ENCODE data around the gene NEURL1B. TPM values are rescaled to one million over a fixed set of nuclear protein-coding genes. Genes with fewer than 3 reads are reported as not detected.

The NEURL1B gene
- polyA plus RNA-seq, 1 of the 3 experiments (the other 2 are of a cell fraction): 2.8 TPM

- H3K36me3 ChIP-seq (replicated peaks in 1 of 2; ENCODE audit: control insufficient read depth in 1 of 2, insufficient read depth in 2 of 2, low read length in 1 of 2): no peaks in the 10 kb centered on the region
- ChIA-PET POLR2A (no interaction called here), CTCF (interaction anchor here (0.7 to 1.5 kb wide), 2 partner anchors 63 to 66 kb away, joined by 3 to 4 read pairs; no protein-coding TSS in a partner anchor)
- H3K4me1 ChIP-seq (ENCODE audit: control insufficient read depth in 1 of 2, insufficient read depth in 2 of 2, low read depth in 1 of 2, low read length in 1 of 2): peaks cover 0 to 3% of the 10 kb centered on the region in 2 experiments; a peak in 1 of 4 replicates
- no peaks in the 10 kb centered on the region for H3K9me3 ChIP-seq
- no peak overlapping the region for H3K9ac ChIP-seq
- no peak overlapping the region for H2AFZ ChIP-seq (ENCODE audit: low read depth)
- no peaks in the 10 kb centered on the region for H3F3A ChIP-seq (replicated peaks; ENCODE audit: insufficient read depth)
- DNase-seq: no peak
- H3K79me2 ChIP-seq (ENCODE audit: insufficient read depth): no peaks in the 10 kb centered on the region
- no peak overlapping the region for H3K27ac ChIP-seq (ENCODE audit: low read depth in 2 of 2, low read length in 1 of 2)
- H3K4me3 ChIP-seq (ENCODE audit: low read depth in 2 of 2, low read length in 1 of 2): no peak overlapping the region
- WGBS (ENCODE audit: low lambda C conversion rate): 54% methylated on average over 2 of the region's 4 CpGs
- peaks cover 10% of the 10 kb centered on the region; the same call in 1 of the 2 replicates for H3K27me3 ChIP-seq (ENCODE audit: insufficient read depth)
- no peaks in the 10 kb centered on the region for H4K20me1 ChIP-seq (ENCODE audit: insufficient read depth)
- H3K4me2 ChIP-seq: no peak overlapping the region
- H3K9me2 ChIP-seq: no peaks in the 10 kb centered on the region
- TF ChIP-seq JUND (IDR thresholded peaks at IDR 0.05): no peak
- no peak for TF ChIP-seq CHD2 (IDR thresholded peaks at IDR 0.05; ENCODE audit: low read length, partially characterized antibody)
- TF ChIP-seq TEAD4 (IDR thresholded peaks at IDR 0.05; ENCODE audit: borderline replicate concordance, insufficient read depth): no peak
- TF ChIP-seq IRF3 (IDR thresholded peaks at IDR 0.05; ENCODE audit: low read depth, low read length): no peak
- TF ChIP-seq ELF1 (IDR thresholded peaks at IDR 0.05): no peak
- TF ChIP-seq RAD21 (IDR thresholded peaks at IDR 0.05; ENCODE audit: low read length): no peak
- TF ChIP-seq GATA2 (CRISPR knock-in tag; IDR thresholded peaks at IDR 0.05): no peak
- no peak for TF ChIP-seq USF1 (IDR thresholded peaks at IDR 0.05; ENCODE audit: borderline replicate concordance, low read depth)
- no peak for TF ChIP-seq MXI1 (IDR thresholded peaks at IDR 0.05; ENCODE audit: low read depth, low read length)
- no peak for TF ChIP-seq CTCF (IDR thresholded peaks at IDR 0.05)
- no peak for TF ChIP-seq FOXJ3 (CRISPR knock-in tag; IDR thresholded peaks at IDR 0.05)
- TF ChIP-seq TCF12 (IDR thresholded peaks at IDR 0.05): no peak
- TF ChIP-seq RCOR1 (IDR thresholded peaks at IDR 0.05; ENCODE audit: low read length): no peak
- TF ChIP-seq NRF1 (IDR thresholded peaks at IDR 0.05; ENCODE audit: low read depth, low read length): no peak
- TF ChIP-seq POLR2AphosphoS5 (IDR thresholded peaks at IDR 0.05; ENCODE audit: low read depth, low read length): no peak
- no peak for TF ChIP-seq RXRA (IDR thresholded peaks at IDR 0.05; ENCODE audit: borderline replicate concordance, low read depth)
These were observed 6.8 kb upstream of the NEURL1B start for GRCh38 chr5:172634106-172634899.
